Measurements from ENCODE around the gene TMEM198.

Gene TMEM198

GRCh38 chr2:219591091-219591490, 47.3 kb downstream of the TMEM198 start:
- no peak for DNase-seq

- no peak for DNase-seq
Observed at GRCh38 chr2:219592736-219593135, 48.9 kb downstream of the TMEM198 start.

- DNase-seq: no peak
Observed at GRCh38 chr2:219593154-219593553, 49.3 kb downstream of the TMEM198 start.

GRCh38 chr2:219595256-219595655, 51.4 kb downstream of the TMEM198 start:
- DNase-seq: peak; percentile 37

- peak; percentile 62 for DNase-seq
Observed at GRCh38 chr2:219596954-219597551, 53.2 kb downstream of the TMEM198 start.

GRCh38 chr2:219597552-219598307, 53.9 kb downstream of the TMEM198 start, which contains the start of gene STK11IP:
TSS of gene STK11IP (plus strand) at chr2:219597857. CDS start at chr2:219598120, 263 bp downstream.
- peak; percentile 95 for DNase-seq

- no peak for DNase-seq
Observed at GRCh38 chr2:219598308-219599078, 54.7 kb downstream of the TMEM198 start.
